GM18873 (cell line): Measurements from ENCODE around the gene IFNA6.
A peak's percentile ranks its signal among the peaks of the same experiment; 100 is the strongest.
"Not testable (repeated sequence)": the region's sequence is repeated elsewhere in the genome, so short reads cannot be mapped to it uniquely, and the experiment has no call there.

Experiments used
- ATAC-seq: cut with Tn5 transposase; IDR thresholded peaks from one replicate; pipeline ENCODE4 v1.9.1; 2021; ENCODE audit warnings: mild to moderate bottlenecking, moderate library complexity, moderate number of reproducible peaks; ENCODE audit not compliant: unreplicated experiment, low FRiP score

IFNA6 gene

DNA sequence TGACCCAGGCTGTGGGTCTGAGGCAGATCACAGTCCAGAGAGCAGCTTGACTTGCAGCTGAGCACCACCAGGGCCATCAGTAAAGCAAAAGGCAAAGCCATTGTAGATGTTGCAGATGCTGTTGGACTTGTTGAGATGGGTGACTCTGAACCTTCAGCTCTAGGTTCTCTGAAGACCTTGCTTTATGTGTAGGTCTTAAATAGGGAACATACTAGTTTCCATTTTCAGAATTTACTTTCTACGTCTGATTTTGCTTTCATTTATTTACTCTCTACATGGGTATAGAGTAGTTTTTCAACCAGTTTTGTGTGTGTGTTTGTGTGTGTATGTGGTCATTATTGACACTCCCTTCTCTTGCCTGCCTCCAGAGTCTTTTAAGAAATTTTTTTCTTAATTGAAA lies at the start of gene IFNA6:
TSS of gene IFNA6 (minus strand) at position 101 of the 400 bp plus-strand sequence. CDS start at position 101, 0 bp downstream.
- ATAC-seq = no peak

DNA sequence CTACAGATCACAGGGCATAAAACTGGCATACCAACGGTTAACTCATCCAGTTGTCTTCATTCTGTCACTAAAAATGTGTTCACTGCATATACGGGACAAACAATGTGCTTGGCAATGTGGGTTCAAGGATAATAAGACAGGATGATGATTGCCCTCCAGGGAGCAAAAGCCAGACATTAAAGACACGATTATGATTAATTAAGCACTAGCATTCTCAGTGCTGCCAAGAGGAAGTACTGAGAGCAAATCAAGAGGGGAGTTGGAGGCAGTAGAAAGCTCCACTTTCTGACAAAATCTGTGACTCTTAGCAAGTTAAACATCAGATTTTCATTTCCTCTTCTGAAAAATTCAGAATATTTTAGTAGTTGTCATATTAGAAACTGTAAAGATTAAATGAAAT lies 49.3 kb upstream of the IFNA6 start:
- no peak for ATAC-seq

DNA sequence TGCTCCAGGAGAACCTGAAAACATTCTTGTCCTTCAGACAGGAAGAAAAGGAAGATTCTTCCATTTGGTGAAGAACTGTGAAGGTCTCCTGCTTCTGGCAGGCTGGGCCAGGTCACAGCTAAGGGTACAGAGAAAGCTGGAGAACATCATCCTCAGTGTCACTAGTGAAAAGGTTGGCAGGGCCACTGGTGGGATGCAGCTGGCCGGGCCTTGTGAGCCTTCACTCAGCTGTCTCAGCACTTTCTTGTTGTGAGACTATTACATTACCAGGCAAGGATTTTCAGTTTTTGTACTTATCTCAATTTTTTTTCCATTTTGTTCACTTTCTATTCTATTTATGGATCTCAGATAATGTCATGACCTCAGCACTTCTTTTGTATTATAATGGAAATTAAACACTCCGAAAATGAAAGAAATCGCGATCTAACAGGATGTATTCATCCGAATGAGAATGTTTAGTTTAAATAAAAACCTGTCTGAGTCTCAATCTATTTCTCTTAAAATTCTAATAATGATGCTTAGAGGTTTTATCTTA lies 48.3 kb upstream of the IFNA6 start:
- no peak for ATAC-seq

DNA sequence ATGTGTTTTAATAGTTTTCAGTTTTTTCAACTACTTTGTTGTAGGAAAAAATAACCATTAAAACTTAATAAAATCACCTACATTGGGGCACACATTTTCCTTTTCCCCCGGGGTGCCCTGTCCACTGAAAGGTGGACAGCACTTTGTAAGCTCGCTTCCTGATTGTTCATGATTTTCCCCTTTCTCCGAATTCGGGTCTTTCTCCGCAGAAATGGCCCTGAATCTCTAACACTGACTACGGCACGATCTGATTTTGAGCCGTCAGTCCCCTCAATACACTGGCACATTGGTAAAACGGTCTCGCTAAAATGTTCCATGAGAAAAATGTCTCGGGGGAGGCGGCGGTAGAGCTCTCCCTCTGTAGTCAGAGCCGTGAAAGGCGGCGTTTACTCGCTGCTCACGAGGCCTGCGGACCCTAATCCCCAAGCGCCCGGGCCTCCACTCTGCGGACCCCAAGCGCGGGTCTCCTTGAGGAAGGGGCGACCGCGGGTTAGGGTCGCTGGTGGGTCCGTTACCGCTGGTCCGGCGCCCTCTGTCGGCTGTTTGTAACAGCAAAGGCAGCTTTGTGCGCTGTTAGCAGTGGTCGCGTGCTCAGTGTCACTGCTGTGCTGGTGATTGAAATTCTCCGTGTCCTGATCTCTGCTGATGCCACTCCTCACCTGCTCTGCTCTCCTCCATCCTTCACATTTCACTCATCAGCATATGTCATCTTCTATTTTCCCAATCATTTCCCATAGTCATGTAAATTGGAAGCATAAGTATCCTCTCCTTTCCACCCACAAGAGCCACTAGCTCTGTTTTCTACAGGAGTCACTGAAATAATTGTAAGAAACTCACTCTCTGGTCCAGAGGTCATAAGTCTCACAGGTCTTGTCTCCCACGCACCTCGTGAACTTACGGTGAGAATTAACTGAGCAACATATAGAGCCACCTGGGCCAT lies 45.4 kb upstream of the IFNA6 start:
- peak; percentile 62 for ATAC-seq

DNA sequence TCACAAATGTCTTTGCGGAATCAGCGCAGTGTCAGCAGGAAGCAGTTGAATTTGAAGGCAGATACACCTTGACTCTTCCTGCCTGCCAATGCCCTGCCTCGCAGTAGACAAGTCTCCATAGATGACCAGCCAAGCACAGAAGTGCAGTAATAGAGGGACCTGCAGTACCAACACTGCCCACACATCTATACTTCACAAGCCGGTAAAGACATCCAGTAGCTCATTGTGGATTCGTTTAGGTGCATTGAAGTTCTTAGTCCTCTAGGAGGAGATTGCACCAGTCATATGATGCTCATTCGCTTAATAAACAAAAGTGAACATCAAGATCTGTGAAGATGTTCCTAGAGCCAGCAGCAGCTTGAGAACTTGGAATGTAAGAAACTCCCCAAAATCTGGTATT lies 41.6 kb upstream of the IFNA6 start:
- ATAC-seq = peak; percentile 88

DNA sequence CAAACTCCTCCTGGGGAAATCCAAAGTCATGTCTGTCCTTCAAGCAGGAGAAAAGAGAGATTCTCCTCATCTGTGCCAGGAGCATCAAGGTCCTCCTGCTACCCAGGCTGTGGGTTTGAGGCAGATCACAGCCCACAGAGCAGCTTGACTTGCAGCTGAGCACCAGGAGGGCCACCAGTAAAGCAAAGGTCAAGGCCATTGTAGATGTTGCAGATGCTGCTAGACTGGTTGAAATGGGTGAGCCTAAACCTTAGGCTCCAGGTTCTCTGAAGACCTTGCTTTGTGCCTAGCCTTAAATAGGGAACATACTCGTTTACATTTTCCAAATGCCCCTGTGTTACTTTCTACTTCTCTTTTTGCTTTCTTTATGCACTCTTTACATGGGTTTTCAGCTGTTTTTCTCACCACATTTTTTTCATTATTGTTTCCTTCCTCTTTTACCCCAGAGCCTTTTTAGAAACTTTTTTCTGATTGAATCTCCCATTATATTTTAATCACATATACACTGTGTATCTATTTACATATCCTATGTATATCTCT lies 34.5 kb upstream of the IFNA6 start, which contains the start of gene IFNA2:
TSS of gene IFNA2 (minus strand) at position 268 of the 540 bp plus-strand sequence. CDS start at position 199, 69 bp downstream.
- no peak for ATAC-seq

DNA sequence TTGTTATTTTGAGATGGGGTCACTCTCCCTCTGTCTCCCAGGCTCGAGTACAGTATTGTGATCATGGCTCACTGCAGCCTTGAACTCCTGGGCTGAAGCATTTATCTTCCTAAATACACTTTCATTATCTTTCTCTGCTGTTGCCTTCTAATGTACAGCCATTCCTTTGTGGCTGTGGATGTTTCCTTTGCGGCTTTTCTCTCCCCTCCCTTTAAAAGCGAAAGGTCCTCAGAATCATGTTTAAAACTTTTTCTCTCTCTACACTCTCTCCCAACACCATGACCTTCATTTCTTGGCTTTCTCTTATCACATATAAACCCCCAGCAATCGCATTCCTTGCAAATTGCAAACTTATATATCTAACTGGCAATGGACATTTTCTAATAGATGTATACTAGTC lies 32.9 kb upstream of the IFNA6 start:
- no peak for ATAC-seq

DNA sequence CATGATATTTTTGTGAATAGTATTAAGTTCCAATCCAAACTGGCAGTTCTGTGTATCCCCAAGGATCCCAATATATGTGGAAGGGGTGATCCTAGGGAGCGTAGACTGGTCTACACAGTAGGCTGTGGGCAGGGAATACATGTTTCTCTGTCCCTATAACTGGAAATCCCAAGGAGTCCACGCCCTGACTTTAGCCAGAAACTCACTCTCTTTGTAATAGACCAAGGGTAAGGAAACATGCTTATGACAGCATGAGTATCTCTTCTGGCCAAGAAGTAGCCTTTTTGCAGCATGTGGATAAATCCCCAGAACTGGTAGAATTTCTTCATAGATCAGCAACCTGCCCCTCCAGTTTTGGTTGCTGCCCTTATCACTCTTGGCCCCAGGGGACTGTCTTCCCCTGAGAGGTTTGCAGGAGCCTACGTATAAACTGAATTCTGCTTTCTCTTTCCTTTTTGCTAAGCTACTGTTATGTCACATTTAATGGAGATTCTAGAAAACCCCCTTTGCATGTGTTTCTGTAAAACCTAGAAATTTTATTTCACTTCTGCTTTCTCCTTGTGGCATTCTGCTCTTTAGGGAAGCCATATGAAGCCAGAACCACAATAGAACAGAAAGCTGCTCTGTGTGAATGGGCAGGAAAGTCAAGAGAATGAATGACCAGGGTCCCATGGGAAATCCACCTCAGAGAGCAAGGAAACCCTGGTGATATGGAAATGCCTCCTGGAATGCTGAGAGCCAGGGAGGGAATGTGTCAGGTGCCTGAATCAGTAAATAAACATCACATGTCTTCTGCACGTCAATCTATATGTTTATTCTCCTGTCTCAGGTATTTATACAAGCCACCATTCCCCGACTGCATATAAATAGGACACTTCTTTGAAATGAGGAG lies 31.0 kb upstream of the IFNA6 start:
- peak; percentile 99 for ATAC-seq

DNA sequence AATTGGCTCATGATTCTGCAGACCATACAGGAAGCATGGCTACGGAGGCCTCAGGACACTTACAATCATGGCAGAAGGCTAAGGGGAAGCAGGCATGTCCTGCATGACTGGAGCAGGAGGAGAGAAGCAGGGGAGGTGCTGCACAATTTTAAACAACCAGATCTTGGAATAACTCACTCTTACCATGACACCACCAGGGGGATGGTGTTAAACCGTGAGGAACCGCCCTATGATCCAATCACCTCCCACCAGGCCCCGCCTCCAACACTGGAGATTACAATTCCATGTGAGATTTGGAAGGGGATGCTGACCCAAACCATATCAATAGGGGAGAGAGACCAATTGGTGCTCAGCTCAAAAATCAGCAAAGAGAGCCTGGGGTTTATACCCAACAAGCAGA lies 20.8 kb upstream of the IFNA6 start:
- not testable (repeated sequence) for ATAC-seq

DNA sequence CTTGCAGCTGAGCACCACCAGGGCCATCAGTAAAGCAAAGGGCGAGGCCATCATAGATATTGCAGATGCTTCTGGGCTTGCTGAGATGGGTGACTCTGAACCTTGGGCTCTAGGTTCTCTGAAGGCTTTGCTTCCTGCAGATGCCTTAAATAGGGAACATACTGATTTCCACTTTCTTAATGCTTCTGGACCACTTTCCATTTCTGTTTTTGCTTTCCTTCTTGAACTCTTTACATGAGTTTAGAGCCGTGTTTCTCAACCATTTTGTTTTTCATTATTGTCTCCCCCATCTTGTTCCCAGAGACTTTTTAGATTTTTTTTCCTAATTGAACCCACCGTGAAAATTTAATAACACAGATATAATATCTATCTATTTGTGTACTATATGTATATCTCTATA lies 17.3 kb upstream of the IFNA6 start, which contains the start of gene IFNA13:
TSS of gene IFNA13 (minus strand) at position 101 of the 400 bp plus-strand sequence. CDS start at position 54, 47 bp downstream.
- ATAC-seq = no peak

DNA sequence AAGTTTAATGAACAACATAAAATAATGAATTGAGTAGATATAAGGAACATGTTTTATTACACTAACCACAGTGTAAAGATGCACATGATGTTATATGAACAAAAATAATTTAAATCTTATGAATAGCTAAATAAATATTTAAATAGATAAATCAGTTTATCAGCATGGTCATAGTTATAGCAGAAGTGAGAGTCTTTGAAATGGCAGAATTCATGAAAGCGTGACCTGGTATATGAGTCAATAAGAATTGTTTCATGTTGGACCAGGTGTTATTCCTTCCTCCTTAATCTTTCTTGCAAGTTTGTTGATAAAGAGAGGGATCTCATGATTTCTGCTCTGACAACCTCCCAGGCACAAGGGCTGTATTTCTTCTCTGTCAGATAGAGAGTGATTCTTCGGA lies 16.5 kb upstream of the IFNA6 start:
- peak; percentile 57 for ATAC-seq

DNA sequence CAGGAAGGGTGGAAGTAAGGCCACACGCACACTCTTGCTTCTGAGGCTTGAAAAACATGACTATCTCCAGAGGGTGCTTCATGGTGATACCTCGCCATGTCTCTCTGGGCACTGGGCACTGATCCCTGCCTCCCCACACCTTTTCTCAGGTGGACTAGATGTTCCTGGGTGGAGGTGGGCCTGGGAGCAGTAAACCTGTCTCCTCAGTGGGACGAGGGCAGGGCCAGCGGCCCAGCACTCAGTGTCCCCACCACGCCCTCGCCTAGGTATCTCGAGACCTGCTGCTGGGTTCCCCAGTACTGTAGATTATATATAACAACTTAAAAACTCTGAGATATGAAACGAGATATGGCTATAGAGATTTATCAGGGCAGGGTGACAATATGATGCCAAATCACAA lies 11.6 kb upstream of the IFNA6 start:
- ATAC-seq = no peak

DNA sequence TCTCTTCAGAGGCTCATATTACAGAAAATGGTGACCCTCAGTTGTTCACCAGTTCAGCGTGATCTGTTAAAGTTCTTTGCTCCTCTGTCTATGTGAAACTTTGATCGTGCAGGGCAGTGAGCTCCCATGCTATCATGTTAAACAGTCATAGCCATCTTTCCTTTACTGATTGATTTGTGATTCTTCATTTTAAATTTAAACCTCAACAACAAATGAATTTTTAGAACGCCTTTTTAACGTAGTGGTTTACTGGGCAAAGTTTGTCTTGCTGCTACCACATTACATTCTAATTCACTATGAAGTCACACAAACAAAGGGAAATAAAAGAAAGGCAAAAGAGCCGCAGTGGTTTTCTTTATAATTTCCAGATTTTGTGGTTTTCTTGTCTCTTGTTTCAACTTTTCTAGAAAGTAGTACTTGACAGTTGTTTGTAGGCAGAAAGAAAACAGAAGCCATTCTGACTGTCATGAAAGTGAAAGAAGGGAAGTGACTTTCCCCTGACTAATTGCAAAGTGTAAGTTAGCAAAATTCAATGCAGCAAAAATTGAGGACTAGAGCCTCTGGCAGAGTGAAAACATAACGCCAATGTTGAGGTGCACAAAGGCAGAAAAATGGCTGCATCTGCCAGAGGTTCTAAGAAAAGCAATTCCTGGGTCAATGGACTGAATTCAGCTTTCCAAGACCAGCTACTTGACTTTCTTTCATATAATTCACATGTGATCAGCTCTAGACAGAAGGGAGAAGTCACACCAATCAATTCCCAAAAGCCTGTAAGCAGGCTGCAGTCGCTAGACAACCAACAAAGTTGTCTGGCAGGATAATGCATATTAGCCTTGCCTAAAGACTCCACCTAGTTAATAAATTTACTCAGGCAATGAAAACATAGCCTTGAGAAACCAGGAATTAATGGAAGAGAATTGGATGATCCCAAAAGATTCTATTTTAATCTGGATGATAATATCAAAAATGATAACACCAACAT lies 7.1 kb upstream of the IFNA6 start:
- ATAC-seq = peak; percentile 87

DNA sequence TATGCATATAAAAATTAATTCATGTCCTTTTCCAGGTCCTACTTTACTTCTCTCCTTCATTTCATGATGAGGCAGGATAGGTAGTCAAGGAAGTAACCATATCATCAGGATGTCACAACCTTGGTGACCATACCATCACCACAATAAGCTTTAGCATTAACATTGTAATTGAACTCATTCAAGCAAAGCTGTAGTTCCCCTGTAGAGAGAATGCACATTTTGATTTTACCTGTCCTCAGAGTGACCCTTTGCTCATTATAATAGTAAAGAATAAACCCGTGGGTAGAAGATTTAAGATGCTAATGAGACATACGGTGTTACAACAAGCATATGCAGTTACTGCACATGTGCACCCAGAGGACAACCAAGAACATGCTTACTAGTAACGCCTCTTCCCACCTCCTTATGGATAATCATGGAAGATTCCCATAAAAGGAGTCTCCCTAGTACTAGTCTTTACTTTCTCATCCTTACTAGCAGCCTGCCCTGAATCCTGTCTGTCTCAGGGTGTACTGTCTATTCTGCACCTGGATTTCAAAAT lies 2.2 kb downstream of the IFNA6 start:
- no peak for ATAC-seq

DNA sequence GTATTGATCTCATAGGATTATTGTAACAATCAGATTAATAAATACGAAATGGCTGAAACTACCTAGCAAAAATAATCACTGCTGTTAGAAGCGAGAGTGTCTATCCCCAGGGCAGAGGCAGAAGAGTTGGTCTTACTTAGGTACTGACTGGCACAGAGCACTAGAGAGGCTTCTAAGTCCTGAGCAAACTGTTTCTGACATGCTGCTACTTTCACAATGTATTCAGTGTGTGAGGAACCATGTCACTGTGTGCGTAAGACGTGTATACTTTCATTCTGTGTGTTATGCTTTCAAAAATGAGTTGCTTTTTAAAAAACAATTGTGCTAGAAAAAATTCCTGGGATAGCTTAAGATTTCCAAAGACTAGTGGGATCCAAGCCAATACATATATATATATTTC lies 10.0 kb downstream of the IFNA6 start:
- no peak for ATAC-seq

DNA sequence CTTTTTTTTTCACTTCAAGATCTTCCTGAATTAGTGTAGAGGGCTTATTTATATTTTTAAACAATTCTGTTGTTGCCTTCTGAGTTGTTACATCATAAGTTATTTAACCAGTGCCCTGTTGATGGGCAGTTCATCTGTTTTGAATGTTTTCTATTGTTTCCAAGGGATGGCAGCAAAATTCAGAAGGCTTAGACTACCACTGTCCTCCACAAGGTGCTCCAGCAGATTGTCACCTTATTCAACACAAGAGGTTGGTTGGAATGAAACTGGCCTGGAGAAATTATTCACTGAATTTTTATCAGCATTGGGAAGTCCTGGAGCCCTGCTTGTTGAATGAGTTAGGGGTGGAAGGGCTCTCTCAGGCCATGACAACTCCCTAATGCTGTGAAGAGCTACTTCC lies 14.2 kb downstream of the IFNA6 start:
- ATAC-seq = no peak

DNA sequence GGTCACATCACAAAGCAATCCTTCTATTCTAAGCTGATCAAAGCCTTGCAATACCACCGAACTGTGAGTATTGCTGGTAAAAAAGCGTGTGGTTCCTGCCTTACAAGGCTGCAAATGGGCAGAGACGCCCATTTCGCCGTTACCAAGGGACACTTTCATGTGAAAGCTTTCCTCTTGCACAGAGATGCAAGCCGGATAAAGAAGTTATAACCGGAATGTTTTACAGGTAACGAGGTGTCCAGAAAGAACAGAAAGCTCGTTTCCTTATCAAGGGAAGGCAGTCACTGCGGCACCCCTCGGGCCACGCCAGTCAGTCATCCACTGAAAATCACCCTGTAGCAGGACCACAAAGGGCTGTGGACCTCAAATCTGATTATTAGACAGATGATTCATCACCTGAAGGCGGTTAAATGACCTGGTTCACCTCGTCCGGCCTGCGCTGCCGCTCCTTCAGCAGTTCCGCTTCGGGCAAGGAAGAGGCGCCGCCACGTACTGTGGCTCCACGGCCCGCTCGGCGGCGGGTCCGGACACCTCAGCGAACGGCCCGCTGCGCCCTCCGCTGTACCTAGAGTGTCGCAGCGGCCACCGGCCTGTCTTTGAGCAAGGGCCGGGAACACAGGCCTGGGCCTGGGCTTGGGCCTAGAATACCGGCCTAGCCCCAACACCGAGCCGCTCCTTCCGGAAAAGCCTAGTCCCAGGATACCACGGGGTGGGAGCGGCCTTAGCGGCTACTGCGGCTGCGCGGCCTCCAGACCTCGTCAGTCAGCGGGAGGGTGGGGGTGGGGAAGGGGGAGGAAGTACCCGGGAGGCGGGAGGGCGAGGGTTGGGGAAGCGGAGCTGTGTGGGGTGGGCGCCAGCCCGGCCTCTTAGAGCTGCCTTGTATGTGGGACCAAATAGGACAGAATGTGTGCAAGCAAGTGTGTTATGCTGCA lies 15.7 kb downstream of the IFNA6 start, which contains the start of gene KLHL9:
TSS of gene KLHL9 (minus strand) at position 704 of the 932 bp plus-strand sequence. CDS start at position 159, 545 bp downstream.
- peak; percentile 85 for ATAC-seq

DNA sequence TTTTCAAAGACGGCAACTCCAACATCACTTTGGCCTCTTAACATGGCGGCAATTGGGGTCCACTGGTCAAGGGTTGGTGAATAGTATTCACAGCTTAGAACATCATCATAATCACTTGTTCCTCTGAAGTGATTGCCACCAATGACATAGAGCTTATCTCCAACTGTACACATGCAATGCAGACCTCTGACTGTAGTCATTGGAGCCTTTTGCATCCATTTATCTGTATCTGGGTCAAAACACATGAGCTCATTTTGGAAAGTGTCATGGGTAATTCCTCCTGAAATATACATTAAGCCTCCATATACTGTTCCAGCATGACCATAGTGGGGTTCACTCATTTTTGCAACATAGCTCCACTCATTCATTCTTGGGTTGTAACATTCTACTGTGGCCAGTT lies 17.5 kb downstream of the IFNA6 start:
- ATAC-seq = no peak
